CD4-positive, alpha-beta T cell treated with Interferon alpha-2 for 1 hour (primary cell): ENCODE measurements around the gene MOGAT3.

Experiments
- DNase-seq, 2 donors: peaks; one replicate each; pipeline ENCODE4 v3.0.0-alpha.2; 2020 to 2022

The MOGAT3 gene

GRCh38 chr7:101232141-101232850 is 31.5 kb upstream of the MOGAT3 start:
- no peak for DNase-seq

GRCh38 chr7:101231644-101232043 is 30.8 kb upstream of the MOGAT3 start:
- DNase-seq, result no peak

- no peak for DNase-seq
These were observed 25.9 kb upstream of the MOGAT3 start for GRCh38 chr7:101226721-101227120.

GRCh38 chr7:101225650-101226049 is 24.8 kb upstream of the MOGAT3 start:
- no peak for DNase-seq

- DNase-seq, result no peak
These were observed 22.7 kb upstream of the MOGAT3 start for GRCh38 chr7:101223528-101223927.

- DNase-seq, result no peak
These were observed 21.5 kb upstream of the MOGAT3 start for GRCh38 chr7:101222275-101222830.

GRCh38 chr7:101220295-101220694 is 19.5 kb upstream of the MOGAT3 start:
- DNase-seq, result no peak

- DNase-seq, result no peak
These were observed 17.6 kb upstream of the MOGAT3 start for GRCh38 chr7:101218236-101219125.

GRCh38 chr7:101217388-101218235 is 16.8 kb upstream of the MOGAT3 start, which contains the start of the genes PLOD3 and ZNHIT1:
PLOD3 (minus strand) TSS chr7:101217581; CDS start chr7:101217274, 307 bp downstream.
ZNHIT1 (plus strand) TSS chr7:101218165; CDS start chr7:101218196, 31 bp downstream.
- DNase-seq, result peak; percentile 97 to 98

- DNase-seq, result no peak
These were observed 16.1 kb upstream of the MOGAT3 start for GRCh38 chr7:101216860-101217387.

- DNase-seq, result no peak
These were observed 15.4 kb upstream of the MOGAT3 start for GRCh38 chr7:101216001-101216859.

GRCh38 chr7:101212014-101212413 is 11.2 kb upstream of the MOGAT3 start:
- no peak for DNase-seq

- DNase-seq, result no peak
These were observed 10.7 kb upstream of the MOGAT3 start for GRCh38 chr7:101211501-101211900.

GRCh38 chr7:101210143-101210542 is 9.3 kb upstream of the MOGAT3 start:
- DNase-seq, result no peak

- DNase-seq, result no peak
These were observed 8.0 kb upstream of the MOGAT3 start for GRCh38 chr7:101208794-101209193.

GRCh38 chr7:101207459-101207858 is 6.6 kb upstream of the MOGAT3 start:
- DNase-seq, result no peak

- no peak for DNase-seq
These were observed 5.8 kb upstream of the MOGAT3 start for GRCh38 chr7:101206665-101207042.

GRCh38 chr7:101205901-101206664 is 5.2 kb upstream of the MOGAT3 start:
- no peak for DNase-seq

- peak; percentile 18 to 44 for DNase-seq
These were observed 3.2 kb upstream of the MOGAT3 start for GRCh38 chr7:101203740-101204738.
